EL (cell line): Measurements from ENCODE around the gene SLC1A2.
A peak's percentile ranks its signal among the peaks of the same experiment; 100 is the strongest.

Experiments
- DNase-seq: peaks from one replicate; pipeline ENCODE4 v3.0.0-alpha.2; 2016

SLC1A2 gene

DNA sequence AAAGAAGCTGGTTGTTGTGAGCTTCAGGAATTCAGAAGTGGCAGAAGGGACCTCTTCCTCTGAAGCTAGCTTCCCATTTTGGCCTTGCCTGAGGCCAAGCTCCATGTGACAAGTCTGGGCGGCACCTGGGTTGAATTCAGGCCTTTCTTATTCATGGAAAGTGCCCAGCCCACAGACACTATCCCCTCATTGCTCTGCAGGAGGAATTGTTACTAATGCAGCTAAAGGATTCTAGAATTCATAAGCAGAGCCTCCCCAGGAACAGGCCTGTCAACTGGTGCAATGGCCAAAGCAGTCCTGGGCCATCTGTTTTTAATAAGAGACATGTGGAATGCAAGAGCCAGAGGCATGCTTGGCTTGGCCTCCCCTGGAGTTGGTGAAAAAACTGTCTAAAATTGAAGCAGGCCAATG, 71.4 kb downstream of the SLC1A2 start:
- peak; percentile 69 for DNase-seq

DNA sequence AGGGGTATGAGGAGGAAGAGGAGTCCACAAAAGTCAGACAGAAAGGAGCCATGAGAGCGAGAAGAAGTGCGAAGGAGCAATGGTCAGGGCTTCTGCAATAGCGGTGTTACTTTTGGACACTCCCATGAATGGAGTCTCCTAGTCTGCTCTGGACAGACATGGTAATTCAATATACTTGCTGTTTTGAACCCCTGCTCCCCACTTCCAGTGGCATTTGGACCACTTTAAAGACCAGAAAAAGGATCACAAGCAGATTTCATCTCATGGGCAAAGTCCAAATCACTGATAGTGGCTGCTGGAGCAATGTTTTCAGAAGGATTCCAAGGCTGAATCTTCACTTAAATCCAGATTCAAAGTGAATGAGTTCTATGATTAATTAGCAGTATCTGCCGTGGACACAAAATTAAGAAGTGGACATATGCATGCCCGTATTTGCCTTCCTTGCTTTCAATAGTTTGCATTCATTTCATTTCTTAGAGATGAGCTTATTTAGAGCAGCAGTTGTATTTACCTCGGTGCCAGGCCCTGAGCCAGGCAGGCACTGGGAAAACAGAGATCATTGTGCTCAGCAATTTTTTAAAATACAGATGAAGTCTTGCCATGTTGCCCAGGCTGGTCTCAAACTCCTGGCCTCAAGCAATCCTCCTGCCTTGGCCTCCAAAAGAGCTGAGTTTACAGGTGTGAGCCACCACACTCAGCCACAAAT, 72.0 kb downstream of the SLC1A2 start:
- no peak for DNase-seq

DNA sequence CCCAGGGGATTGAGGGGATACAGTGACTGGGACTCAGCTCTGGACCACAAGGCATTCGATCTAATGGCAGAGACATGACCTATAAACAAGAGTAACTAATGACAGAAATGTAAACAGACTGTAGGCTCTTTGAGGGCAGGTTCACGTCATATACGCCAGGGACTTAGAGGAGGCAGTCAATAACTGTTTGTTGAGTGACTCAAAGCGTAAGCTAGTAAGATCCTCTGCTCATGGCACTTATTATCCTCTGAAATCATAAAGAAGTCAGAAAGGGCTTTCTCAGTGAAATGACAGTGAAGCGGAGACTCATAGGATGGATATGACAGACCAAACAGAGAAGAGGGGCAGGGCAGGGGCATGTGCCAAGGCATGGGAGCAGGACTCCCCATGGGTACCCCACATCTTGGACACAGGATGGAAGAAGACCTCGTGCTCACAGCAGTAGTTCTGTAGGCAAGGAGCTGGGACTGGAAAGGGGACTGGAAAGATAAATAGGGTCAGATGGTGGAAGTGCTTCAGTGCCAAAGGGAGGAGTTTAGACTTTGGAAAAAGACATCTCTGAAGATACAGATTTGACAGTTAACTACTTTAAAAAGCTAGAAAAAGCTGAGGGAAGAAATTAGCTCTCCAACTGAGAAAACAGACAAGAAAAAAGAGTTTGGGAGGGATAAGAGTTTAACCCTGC, 72.7 kb downstream of the SLC1A2 start:
- DNase-seq: no peak

- no peak for DNase-seq
Observed at GRCh38 chr11:35344681-35345574, 74.4 kb downstream of the SLC1A2 start.

- DNase-seq: no peak
Observed at GRCh38 chr11:35343033-35343598, 76.2 kb downstream of the SLC1A2 start.

- DNase-seq: no peak
Observed at GRCh38 chr11:35340715-35341114, 78.6 kb downstream of the SLC1A2 start.

GRCh38 chr11:35340071-35340470, 79.3 kb downstream of the SLC1A2 start:
- DNase-seq: no peak

DNA sequence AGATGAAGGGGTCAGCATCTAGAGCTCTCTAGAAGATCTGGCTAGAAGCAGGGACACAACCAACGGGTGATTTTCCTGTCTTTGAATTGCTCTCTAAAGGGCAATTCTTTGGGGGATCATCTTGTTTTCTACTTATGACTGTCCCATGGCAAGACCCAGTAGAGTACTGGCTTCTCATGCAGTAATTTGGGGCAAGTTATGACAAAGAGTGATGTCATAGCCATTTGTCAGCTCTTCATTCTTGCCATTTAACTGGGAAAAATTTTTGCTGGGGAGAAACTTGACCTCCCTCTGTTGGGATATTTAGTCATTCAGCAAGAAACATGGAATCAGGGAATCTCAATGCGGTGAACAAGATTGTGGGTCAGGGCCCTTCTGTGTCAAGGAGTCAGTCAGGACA, 80.4 kb downstream of the SLC1A2 start:
- DNase-seq: no peak

DNA sequence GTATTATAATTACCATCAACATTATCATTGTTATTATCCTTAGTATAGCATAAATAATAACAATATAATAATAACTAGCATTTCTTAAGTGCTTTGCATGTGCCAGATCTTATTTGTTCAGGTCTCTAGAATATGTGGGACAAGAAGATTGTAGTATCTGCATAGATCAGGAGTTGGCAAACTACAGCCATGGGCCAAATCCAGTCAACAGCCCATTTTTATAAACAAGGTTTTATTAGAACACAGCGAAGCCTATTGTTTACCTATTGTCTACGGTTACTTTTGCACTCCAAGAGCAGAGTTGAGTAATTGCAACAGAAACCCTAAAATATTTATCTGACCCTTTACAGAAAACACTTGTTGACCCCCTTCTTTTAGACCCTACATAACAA, 81.4 kb downstream of the SLC1A2 start:
- no peak for DNase-seq

GRCh38 chr11:35337136-35337913, 82.0 kb downstream of the SLC1A2 start:
- peak; percentile 98 for DNase-seq

DNA sequence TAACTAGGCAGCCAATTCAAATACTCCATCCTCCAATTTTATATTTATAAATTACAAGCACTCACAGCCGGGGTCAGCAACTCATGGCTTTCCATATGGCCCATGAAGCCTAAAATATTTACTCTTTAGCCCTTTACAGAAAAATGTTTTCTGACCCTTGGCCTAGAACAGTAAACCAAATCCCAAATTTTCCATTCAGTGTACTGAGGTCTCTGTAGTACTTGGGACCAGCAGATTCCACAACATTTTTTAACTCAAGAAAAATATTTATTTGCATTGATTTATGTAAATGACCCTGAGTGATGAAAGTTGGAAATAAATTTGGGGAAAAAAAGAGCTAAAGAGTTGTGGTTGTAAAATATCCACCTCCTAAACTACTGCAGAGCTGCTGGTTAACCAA, 82.6 kb downstream of the SLC1A2 start:
- no peak for DNase-seq

DNA sequence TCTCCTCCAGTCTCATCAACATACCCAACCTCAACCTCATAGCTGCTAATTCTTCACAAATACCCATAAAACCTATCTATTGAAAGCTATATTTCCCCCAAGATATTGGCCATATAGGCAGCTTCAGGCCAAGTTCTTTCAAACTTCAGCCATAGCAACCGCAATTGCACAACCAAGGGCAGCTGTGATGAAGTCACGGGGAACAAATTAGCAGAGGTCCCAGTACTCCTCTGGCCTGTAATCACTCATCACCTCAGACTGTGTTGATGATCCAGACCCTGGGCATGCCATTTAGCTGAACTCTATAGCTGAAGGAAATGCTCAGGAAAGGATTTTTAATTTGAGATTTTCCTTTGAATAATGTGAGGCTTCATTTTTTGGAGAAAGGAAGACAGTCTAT, 84.1 kb downstream of the SLC1A2 start:
- no peak for DNase-seq

- no peak for DNase-seq
Observed at GRCh38 chr11:35334385-35335090, 84.8 kb downstream of the SLC1A2 start.

DNA sequence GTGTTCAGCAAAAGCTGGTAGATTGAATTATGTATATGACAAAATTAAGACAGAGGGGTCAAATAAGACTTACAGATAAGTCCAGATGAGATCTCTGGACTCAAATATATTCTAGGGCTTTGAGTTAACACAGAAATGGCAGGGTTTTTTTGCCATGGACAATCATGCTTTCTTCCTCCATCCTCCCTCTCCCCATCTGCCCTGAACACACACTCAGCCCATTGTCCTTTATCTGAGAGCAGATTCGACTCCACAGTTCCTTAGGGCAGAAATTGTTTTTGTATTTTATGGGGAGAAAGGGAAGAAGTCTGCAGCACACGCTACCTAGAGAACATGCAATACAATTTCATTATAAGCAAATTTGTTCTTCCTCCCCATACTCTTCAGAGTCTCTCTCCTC, 86.8 kb downstream of the SLC1A2 start:
- DNase-seq: no peak

- no peak for DNase-seq
Observed at GRCh38 chr11:35330931-35331330, 88.4 kb downstream of the SLC1A2 start.

- DNase-seq: no peak
Observed at GRCh38 chr11:35330156-35330889, 89.0 kb downstream of the SLC1A2 start.

- DNase-seq: no peak
Observed at GRCh38 chr11:35327829-35328228, 91.5 kb downstream of the SLC1A2 start.

GRCh38 chr11:35326266-35326879, 93.0 kb downstream of the SLC1A2 start:
- no peak for DNase-seq

DNA sequence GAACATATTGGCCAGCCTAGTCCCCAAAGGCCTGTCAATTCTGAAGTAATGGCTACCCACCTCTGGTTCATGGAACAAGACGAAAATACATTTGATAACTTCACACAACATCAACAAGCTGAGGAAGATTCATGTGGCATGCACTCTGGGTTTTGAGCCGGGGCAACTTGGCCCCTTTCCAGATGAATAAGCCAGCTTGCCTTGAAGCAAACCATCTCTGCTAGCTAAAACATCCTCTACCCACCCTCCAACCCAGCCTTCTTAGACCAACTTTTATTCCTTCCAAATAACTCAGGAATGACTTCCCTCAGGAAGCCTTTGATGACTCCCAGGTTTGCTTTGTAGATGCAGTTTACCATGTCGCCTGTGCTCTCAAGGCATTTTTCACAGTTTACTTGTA, 94.4 kb downstream of the SLC1A2 start:
- peak; percentile 70 for DNase-seq

DNA sequence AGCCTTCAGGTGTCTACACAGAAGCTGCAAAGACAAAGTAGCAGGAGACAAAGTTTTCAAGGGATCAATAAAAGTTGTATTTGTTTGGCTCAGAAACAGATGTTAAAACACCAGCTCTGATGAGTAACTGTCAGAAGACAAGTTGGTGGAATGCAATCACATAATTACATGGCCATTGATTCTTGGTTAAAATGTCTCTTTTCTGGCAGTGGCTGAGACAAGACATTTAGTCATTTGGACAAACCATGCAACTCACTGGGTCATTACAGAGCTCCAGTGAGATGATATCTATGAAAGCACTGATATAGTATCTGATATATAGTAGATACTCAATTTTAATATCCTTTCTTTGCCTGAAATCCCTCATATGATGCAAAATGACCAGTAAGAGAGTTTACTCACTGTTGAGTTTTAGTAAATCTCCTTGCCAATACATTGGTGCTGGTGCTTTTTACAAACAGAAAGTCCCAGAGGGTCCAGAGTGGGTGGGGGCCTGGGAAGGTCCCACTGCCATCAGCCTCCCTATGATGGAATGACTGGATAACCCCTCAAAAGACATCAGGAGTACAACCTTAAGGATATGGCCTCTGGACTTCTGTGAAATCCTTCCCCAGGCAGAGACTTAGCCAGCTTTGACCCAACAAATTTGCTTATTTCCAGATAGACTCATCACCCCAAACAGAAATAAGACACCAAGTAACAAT, 95.0 kb downstream of the SLC1A2 start:
- DNase-seq: no peak
